ENCODE measurements around the gene PRICKLE1.

The PRICKLE1 gene

DNA sequence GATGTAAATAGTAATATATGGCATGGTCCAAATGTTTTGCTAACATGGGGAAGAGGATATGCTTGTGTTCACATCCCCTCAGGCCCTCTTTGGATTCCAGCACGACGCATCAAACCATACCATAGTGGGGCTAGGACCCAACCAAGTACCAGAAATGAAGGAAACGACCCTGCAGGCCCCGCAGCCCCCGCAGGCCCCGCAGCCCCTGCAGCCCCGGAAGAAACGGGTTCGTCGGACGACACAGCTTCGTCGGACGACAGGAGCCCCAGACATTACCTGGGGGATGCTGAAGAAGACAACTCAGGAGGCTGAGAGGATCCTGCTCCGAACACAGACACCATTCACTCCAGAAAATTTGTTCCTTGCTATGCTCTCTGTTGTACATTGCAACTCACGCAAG, 143.7 kb downstream of the PRICKLE1 start:
- no peak for DNase-seq

DNA sequence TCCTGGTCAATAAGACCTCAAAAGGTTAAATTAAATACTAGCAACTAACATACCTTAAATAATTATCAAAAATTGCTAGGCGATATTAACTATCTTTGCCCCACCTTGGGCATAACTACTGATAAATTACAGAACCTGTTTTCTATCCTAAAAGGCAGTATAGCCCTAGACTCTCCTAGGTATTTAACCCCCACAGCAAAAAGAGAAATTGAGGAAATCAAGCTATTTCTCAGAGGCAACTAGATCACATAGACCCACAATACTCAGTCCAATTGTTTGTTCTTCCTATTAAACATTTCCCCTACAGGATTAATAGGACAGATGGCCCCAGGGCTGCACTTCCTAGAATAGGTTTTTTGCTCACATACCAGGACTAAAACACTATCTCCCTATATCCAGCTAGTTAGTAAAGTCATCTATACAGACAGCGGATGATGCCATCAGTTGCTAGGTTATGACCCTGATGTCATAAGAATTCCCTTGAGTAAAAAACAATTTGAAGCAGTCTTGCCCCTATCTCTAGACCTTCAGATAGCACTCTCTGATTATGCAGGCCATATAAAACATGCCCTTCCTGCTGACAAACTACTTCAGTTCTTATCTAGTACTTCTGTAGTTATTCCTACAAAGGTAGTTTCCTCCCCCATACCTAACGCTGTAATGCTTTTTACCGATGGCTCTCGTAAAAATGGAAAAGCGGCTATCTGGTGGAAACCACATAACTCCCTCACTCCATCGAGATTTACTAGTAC, 145.2 kb downstream of the PRICKLE1 start:
- no peak for DNase-seq

- DNase-seq = no peak
Observed at GRCh38 chr12:42442888-42443287, 146.7 kb downstream of the PRICKLE1 start.

DNA sequence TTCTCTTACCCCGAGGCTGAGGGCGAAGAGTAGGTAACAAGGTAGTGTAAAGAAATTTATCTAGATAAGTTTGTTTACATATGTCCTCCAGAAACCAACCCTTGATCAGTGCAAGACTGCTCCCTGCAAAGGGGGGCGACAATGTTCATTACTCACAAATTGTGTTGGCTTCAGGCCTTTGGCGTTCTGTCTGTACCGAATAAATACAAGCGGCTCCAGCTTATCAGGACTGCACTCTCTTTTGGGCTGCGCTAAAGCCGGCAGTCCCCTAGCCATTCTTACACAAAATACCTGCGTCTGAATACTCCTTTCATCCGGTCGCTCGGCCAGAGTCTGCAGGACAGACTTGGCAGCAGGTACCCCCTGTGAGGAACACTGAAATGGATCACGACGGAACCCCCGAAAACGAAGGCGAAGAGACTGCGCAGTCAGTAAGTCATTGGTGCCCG, 147.2 kb downstream of the PRICKLE1 start:
- DNase-seq = no peak

DNA sequence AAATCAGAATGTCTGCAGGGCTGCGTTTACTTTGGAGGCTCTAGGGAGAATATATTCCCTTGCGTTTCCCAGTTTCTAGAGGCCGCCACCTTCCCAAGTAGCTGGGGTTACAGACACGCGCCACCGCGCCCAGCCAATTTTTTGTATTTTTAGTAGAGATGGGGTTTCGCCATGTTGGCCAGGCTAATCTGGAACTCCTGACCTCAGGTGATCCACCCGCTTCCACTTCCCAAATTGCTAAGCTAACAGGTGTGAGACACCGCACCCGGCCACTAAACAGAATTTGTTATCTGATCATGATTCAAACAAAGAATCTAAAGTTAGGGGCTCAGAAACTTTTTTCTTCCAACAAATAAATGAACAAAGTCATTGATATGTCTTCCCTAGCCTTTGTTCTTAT, 148.9 kb downstream of the PRICKLE1 start:
- no peak for DNase-seq

- no peak for DNase-seq
Observed at GRCh38 chr12:42432517-42433140, 156.9 kb downstream of the PRICKLE1 start.

DNA sequence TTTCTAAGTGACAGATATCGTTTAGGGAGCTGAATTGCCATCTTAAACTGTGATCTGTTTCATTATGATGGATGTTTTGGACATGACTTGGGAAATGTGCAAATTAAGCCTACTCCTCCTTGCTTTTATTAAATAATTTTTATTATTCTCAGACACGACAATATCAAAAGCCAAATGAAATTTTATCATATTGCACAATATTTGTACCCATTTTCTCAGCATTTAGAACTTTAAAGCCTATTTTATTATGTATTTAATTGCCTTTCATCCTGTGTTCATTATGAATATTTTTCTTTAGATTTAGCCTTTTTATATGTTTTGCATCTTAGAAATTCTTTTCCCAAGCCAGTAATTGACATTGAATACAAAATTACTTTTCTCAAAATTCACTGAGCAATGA, 160.7 kb downstream of the PRICKLE1 start:
- no peak for DNase-seq

GRCh38 chr12:42426746-42427145, 162.8 kb downstream of the PRICKLE1 start:
- no peak for DNase-seq

DNA sequence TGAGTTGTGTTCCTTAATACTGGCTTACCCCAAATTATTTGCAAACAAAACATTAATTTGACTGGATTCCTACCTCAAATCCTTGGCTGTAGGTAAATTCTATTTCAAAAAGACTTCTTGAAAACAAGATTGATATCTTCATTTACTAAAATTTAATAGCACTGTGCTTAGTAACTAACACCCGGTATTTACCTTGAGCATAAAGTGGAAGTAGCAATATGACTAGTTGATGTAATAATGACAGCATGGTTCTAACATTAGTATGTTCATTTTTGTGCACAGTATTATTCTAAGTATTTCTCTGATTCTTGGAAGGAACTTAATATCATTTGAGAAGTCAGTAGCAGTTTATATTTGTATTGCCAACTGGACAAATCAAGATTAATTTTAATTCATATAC, 166.8 kb downstream of the PRICKLE1 start:
- no peak for DNase-seq

- DNase-seq = no peak
Observed at GRCh38 chr12:42421844-42422779, 167.4 kb downstream of the PRICKLE1 start.

GRCh38 chr12:42420395-42420794, 169.2 kb downstream of the PRICKLE1 start:
- no peak for DNase-seq

- DNase-seq = no peak
Observed at GRCh38 chr12:42410340-42410739, 179.2 kb downstream of the PRICKLE1 start.

DNA sequence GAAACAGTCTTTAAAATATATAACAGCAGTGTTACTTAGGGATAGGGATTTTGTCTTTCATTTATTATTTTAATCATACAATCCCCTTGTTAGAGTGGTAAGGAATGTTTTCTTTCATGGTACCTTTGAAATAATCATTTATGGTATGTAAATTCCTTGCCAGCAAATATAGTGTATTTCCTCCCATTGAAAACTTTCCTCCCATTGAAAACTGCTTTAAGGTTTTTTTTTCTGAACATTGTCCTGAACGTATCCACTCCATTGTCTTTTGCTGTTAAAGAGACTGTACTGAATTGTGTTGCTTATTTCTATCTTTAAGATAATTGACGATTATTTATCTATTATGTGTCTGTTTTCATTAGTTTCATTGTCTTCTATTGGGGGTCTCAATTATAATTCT, 180.1 kb downstream of the PRICKLE1 start:
- no peak for DNase-seq

- DNase-seq = no peak
Observed at GRCh38 chr12:42407306-42407705, 182.2 kb downstream of the PRICKLE1 start.

Data from CD4-positive, alpha-beta T cell treated with Interleukin-21 for 1 hour (primary cell).